Ureter (tissue), 1 donor: ENCODE data around the gene GAN. TPM values are rescaled to one million over a fixed set of nuclear protein-coding genes. Genes with fewer than 3 reads are reported as not detected.
A peak's percentile ranks its signal among the peaks of the same experiment; 100 is the strongest.
"Not testable (repeated sequence)": the region's sequence is repeated elsewhere in the genome, so short reads cannot be mapped to it uniquely, and the experiment has no call there.

Experiments
- DNase-seq: peaks from one replicate; pipeline ENCODE4 v3.0.0-alpha.2; 2020; ENCODE audit warnings: low spot score
- total RNA-seq: library from RNA; stranded (reverse); gene quantifications from one replicate; pipeline ENCODE4 v1.2.4, GENCODE V29; 2023
- donor health status: DM: yes; HTN: yes; CAD: no.

GAN gene
- total RNA-seq, 1 donor from 2014 or later = 16.9 TPM

DNA sequence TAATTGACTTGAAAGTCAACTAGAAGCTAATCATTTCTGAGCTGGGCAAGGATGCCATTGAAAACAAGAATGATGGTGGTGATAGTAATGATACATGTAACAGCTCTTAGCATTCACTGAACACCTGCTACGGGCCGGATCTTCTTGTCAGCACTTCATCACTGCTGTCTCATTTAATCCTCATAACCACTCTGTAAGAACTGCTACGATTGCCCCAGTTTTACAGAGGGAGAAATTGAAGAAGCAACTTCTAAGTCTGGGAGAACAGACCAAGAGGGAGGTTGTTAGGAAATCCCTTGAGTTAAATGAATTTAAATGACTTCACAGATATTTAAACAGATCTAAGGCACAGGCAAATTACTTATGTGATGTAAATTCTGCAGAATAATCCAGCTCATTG is 7.0 kb upstream of the GAN start:
- DNase-seq = no peak

DNA sequence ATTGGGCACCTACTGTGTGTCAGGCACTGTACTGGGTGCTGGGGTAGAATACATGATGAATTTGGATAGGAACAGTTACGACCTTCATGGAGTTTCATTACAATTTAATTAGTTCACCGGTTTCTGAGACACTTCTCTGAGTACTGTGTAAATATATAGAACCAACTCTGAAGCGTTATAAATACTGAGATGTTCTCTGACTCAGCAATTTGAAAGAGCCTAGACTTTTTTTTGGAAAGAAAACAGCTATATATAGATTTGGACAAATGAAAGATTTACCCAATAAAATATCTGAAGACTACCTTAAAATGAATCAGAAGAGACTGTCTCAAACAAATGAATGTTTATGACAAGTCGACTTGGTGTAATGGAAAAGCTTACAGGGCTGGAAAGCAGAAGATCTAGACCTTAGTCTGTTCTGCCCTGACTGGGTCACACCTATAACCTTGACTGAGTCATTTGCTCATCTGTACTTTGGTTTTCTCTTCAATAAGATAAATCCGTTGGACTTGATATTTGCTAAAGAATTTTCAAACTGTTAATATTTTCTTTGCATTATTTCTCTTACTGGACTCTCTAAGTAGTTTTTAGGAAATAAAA is 4.6 kb upstream of the GAN start:
- no peak for DNase-seq

DNA sequence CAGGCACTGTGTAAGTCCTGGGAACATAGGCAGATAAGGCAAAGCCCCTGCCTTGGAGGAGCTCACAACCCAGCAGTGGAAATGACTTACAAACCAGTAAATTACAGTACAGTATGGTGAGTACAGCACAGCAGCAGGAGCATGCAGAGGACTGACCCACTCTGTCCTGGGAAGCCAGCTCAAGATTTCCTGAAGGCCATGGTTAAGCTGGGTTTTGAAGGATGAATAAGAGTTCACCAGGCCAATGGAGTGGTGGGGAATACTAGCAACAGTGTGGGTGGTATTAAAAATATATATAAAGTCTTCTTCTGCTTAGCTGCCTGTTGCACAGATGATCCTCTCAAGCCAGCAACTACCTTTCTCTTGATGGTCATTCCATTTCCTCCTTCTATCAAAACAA is 3.0 kb upstream of the GAN start:
- DNase-seq = no peak

DNA sequence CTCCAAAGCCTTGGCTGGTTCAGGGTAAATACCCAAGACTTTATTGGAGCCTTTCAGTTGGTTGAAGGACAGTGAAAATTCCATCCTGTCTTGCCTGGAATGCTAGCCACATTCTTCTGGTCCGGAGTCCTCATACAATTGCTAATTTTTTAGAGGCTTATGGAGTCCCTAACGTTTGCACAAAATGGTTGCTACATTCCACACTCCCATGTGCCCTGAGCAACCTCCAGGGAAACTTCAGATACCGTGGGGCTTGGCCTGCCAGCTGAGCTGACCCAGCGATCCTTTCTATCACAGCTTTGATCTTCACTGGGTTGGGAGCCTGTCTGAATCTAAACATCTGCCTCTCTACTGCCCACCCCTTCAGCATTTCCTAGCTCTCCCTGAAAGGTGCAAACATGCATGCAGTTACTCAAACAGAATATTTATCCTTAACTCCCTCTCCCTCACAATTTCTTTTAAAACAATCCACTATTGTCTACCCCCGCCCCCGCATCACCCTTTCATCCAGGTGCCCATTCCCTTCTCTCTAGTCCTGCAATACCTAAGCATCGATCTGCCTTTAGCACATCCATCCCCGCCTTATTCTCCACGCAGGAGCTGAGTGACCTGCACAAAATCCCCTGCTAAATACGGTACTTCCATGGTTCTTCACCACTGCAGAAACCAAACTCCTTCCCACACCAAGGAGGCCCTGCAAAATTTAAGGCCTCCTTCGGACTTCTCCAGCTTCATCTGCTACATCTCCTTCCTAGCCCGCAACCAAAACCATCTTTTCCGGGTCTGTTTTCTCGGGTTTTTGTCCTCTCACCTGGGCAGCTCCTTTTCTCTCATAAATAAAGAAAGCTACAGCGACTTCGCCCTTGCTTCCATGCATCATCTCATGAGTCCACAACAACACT is 810 bp upstream of the GAN start:
- no peak for DNase-seq

- peak; percentile 65 for DNase-seq
Measured at GRCh38 chr16:81315271-81316175, 761 bp downstream of the GAN start.

GRCh38 chr16:81316176-81316496 is 1.4 kb downstream of the GAN start:
- no peak for DNase-seq

- no peak for DNase-seq
Measured at GRCh38 chr16:81318711-81319110, 3.9 kb downstream of the GAN start.

DNA sequence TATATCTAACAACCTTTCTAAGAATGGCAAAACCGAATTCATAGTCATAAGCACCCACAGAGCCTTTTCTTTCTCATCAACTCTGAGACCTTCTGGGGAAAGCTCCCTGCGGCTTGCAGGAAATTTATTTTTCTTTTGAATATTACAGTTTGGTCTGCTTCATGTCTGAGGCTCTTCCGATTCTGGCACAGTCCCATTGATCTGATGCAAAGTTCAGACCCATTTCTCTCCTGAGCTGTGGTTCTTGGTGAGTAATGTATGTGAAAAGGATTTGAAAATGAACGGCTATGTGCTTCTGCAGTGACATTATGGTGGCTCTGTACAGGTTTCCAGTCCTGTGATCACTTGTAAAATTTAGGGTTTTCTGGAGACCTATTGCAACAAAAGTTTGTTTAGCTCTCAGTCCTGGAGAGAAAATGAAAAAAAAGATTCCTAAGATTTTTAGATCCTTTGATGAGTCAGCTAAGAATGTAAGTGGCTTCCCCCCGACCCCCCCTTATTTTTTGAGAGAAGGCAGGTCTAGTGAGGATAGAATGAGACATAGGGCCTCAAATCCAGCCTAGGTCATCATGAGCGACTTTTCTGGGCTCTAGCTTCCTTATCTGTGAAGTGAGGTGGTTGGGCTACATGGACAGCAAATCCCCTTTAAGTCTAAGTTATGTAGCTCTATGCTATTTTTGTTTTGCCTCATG is 4.6 kb downstream of the GAN start:
- no peak for DNase-seq

DNA sequence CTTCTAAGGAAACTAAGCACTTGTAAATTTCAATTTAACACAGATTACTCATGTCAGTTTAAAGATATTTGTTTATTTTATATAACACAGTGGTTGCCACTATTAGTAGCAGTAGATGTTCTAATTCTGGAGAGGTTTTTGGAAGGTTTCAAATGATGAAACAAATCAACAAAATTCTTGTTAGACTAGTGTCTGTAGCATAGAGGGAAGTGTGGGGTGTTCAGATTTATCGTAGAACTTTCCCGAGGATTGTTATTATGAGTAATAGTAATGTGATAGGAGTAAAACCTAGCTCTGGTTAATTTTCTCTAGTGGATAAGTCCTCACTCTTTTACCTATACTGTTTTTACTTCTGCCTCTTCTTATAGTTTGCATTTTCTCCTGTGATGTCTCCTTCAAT is 6.3 kb downstream of the GAN start:
- DNase-seq = no peak

DNA sequence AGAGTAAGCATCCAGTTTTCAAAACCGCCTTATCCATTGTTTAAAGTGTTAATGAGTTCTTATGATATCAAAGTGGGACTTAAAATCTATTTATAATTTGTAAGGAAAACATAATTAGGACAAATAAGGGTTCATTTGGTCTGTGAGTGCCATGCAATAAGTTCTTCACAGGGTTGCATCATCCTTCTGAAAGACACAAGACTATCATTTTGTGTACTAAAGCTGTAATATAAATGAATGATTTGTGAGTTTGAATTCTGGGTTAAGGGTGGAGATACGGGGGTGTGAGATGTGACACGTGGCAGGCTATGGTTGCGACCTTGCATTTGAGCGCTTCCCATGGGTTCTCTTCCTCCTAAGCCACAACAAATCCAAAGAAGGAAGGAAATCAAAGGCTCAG is 6.8 kb downstream of the GAN start:
- DNase-seq = no peak

- DNase-seq = no peak
Measured at GRCh38 chr16:81324808-81325207, 10.0 kb downstream of the GAN start.

GRCh38 chr16:81327011-81327410 is 12.2 kb downstream of the GAN start:
- DNase-seq = no peak

DNA sequence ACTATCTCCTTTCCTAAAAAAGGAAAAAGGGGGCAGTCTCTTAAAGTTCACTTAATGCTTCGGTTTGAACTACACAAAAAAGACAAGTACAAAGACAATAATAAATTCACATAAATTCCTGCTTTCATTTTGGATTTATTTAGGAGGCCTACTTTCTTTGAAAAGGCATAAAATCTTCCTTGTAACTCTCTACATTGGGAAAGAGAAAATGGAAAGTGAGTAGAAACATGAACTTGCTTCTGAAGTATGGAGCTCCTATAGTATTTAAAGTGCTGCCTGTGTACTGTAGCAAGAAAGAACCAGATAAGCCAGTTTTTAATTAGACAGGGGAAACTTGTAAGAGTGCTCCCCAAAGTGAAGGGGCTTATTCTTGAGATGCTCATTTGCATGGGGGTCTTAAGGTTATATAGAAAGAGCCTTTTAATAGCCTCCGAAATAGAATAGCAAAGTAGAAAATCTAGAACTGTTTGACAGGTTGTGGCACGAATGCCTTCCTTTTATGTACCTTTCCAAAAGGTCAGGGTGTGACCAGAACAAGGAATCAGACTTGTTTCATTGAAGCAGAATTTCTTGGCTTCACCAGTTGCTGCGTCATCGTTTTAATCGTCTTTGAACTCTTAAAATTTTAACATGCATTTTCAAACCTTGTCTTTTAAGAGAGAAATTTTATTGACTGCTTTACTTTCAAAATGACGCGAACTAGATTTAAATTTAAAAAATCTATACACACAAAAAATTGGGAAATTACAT is 12.9 kb downstream of the GAN start:
- no peak for DNase-seq

DNA sequence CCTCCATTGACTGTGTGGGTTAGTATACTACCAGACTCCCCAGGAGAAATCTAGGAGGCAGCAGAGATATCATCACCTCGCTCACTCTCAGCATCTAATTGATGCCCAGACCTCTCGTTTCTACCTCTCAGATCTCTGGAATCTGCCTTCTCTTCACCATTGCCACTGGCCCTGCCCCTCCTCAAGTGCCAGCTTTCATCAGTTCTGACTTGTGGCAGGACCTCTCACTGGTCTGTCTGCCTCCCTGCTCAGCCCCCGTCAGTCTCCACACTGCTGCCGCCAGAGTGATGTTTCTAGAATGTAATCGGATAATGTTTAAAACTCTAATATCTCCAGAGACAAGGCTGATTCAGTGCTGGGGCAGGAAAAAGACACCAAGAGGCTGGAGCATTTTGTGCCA is 15.2 kb downstream of the GAN start:
- no peak for DNase-seq

DNA sequence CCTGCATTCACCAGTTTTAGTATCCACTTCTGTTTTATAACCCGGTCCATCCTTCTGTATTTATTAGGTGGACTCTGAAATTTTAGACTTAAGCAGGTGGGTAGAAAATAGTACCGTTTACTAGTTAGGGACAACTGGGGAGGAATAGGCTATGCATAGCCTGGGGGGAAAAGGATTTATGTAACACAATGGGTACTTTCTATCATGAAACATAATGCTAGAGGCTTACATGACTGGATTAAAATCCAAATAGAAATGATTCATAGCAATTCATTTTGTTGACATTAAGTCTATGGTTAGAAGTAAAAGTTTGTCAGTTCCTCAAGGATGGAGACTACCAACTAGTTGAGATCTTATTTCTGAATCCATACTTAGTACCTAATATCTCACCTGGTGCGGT is 18.6 kb downstream of the GAN start:
- DNase-seq = no peak

DNA sequence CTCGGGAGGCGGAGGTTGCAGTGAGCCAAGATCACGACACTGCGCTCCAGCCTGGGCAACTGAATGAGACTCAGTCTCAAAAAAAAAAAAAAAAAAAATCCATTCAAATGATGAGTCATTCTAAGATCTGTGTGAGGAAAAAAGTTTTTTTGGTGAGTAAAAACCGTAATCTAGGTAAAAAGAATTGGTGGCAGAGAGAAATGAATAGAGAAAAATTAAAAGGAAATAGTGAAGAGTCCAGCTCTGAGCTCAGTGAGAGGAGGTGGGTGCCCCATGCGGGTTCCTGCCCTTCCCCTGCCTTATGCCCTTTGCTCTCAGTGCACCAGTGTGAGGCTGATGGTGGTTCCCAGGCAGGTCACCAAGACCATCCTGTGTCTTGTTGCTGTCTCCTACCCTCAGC is 20.9 kb downstream of the GAN start:
- DNase-seq = no peak

DNA sequence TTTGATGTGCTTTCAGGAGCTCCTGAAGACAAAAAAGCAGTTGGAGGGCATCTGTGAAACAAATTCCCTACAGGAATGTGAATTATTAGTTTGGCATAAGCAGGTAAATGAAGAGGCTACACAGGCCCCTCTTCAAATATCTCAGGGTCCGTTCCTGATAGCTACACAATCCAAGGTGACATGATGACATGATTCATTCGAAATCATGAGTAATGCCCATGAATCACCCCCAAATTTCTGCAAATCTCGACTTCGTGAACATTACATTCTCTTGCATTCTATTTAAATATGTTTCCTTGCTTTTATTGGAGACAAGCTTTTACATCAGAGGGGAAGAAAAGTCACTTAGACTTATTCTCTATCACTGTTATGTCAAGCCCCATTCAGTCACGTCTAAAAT is 22.3 kb downstream of the GAN start:
- DNase-seq = no peak

- DNase-seq = not testable (repeated sequence)
Measured at GRCh38 chr16:81345172-81345571, 30.4 kb downstream of the GAN start.

DNA sequence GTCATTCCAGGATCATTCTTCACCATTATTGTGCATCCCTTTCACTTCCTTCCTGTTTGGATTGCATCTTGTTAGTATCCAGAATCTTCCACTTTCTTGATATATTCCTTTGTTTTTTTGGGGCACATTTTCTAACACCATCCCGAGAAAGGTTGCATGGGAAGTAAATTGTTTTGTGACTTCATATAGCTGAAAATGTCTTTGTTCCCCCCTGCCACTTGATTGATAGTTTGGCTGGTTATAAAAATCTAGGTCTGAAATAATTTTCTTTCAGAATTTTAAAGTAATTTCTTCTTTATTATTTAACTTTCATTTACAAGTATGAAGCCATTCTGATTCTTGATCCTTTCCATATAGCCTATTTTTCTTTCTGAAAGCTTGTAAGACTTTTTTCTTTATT is 32.7 kb downstream of the GAN start:
- no peak for DNase-seq

DNA sequence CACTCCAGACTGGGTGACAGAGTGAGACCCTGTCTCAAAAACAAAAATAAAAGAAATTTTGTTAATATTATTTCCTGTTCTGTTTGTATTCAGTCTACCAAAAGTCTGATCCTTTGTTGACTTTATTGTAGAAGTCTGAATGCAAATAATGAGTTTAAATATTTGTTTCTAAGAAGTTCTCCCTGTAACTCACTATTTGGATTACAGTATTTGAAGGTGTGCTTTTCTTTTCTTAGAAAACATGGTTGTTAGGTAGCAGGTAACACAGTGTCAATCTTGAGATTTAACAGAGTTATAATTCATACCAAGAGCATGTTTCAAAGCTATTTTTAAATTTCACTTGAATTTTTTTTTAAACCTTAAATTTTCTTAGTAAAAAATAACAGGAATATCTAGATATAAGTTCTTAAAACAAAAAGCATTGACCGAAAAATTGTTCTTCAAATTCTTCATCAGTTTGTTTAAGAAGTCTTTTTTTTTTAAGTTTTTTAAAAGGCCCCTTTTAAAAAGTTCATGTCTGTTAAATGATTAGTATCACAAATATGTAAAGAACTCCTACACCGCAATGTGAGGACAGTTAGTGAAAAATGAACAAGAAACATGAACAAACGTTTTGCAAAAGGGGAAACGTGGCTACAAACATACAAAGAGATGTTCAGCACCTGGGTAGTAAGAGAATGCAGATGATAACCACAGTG is 35.0 kb downstream of the GAN start:
- no peak for DNase-seq

GRCh38 chr16:81350306-81350615 is 35.5 kb downstream of the GAN start:
- DNase-seq = no peak
